GM21390 (cell line): ENCODE measurements around the gene MATR3.

Experiments
- ATAC-seq: cut with Tn5 transposase; IDR thresholded peaks from one replicate; pipeline ENCODE4 v1.9.1; 2021; ENCODE audit not compliant: unreplicated experiment

MATR3 gene

GRCh38 chr5:139272471-139273321 lies 20.8 kb upstream of the MATR3 start:
- no peak for ATAC-seq

- no peak for ATAC-seq
Observed at GRCh38 chr5:139273322-139273571, 20.3 kb upstream of the MATR3 start.

GRCh38 chr5:139273572-139274289 lies 19.8 kb upstream of the MATR3 start:
- peak; percentile 84 for ATAC-seq

- ATAC-seq = no peak
Observed at GRCh38 chr5:139275536-139275935, 18.0 kb upstream of the MATR3 start.

GRCh38 chr5:139275956-139276355 lies 17.6 kb upstream of the MATR3 start:
- no peak for ATAC-seq

- no peak for ATAC-seq
Observed at GRCh38 chr5:139276426-139276825, 17.1 kb upstream of the MATR3 start.

- no peak for ATAC-seq
Observed at GRCh38 chr5:139277171-139277570, 16.4 kb upstream of the MATR3 start.

- ATAC-seq = no peak
Observed at GRCh38 chr5:139278540-139279274, 14.8 kb upstream of the MATR3 start.

- ATAC-seq = no peak
Observed at GRCh38 chr5:139282197-139282557, 11.4 kb upstream of the MATR3 start.

- no peak for ATAC-seq
Observed at GRCh38 chr5:139283252-139284166, 10.0 kb upstream of the MATR3 start.

- no peak for ATAC-seq
Observed at GRCh38 chr5:139284295-139284694, 9.2 kb upstream of the MATR3 start.

- ATAC-seq = no peak
Observed at GRCh38 chr5:139285651-139286392, 7.7 kb upstream of the MATR3 start.

GRCh38 chr5:139287890-139288635 lies 5.5 kb upstream of the MATR3 start:
- ATAC-seq = no peak

- no peak for ATAC-seq
Observed at GRCh38 chr5:139291051-139291450, 2.5 kb upstream of the MATR3 start.

- ATAC-seq = no peak
Observed at GRCh38 chr5:139293202-139293506, 386 bp upstream of the MATR3 start.

GRCh38 chr5:139294374-139295165 lies 1.0 kb downstream of the MATR3 start:
- peak; percentile 32 for ATAC-seq

- no peak for ATAC-seq
Observed at GRCh38 chr5:139295346-139296057, 2.0 kb downstream of the MATR3 start.

GRCh38 chr5:139296198-139296597 lies 2.7 kb downstream of the MATR3 start:
- ATAC-seq = no peak
